B cell (primary cell): ENCODE data around the gene UGT1A5. TPM values are rescaled to one million over a fixed set of nuclear protein-coding genes. Genes with fewer than 3 reads are reported as not detected.

Experiments
- ATAC-seq: fragments of 200-7000 bp; cut with Tn5 transposase; one replicate; pipeline ENCODE4 v1.10.0; 2021; ENCODE audit warnings: low read depth, mild to moderate bottlenecking, moderate number of reproducible peaks, moderate library complexity
- CTCF ChIA-PET: fragments of 350-600 bp; sonication (Branson Sonifier 250); formaldehyde crosslinking; loops from one replicate; lab custom pipeline; 2021; ENCODE audit warnings: antibody characterized with exemption, inconsistent platforms; lab: Charles Lee
- POLR2A ChIA-PET: fragments of 350-600 bp; sonication (Branson Sonifier 250); formaldehyde crosslinking; loops from one replicate; lab custom pipeline; 2021; ENCODE audit warnings: antibody characterized with exemption; lab: Charles Lee
- DNase-seq: peaks from one replicate; pipeline ENCODE4 v3.0.0; 2013
- H2AFZ ChIP-seq: 2 replicates; pipeline ENCODE4 v1.6.1; 2012; ENCODE audit warnings: mild to moderate bottlenecking, low read depth, low read length; ENCODE audit not compliant: insufficient read depth, poor library complexity, severe bottlenecking
- H3K27ac ChIP-seq, 2 donors: 1 replicate in 1 of 2; 2 replicates in 1 of 2; pipeline ENCODE4 v1.5.1; 2012 to 2013; ENCODE audit warnings: low read length in 2 of 2, mild to moderate bottlenecking in 2 of 2, moderate library complexity in 1 of 2
- H3K27me3 ChIP-seq, 4 experiments: fragments of 200-600 bp in 1 of 4; sonication (generic) in 1 of 4; replicated peaks in 1 of 4; 1 replicate in 2 of 4; 2 replicates in 2 of 4; pipeline versions ENCODE4 v1.6.1 to v1.7.0; 2013 to 2016; ENCODE audit warnings: low read length in 3 of 4, mild to moderate bottlenecking in 2 of 4, mixed read lengths in 1 of 4, moderate library complexity in 1 of 4; ENCODE audit not compliant: insufficient read depth in 4 of 4, control insufficient read depth in 3 of 4; ENCODE audit errors: control extremely low read depth in 1 of 4
- H3K36me3 ChIP-seq, 2 experiments: replicated peaks in 1 of 2; 1 replicate in 1 of 2; 2 replicates in 1 of 2; pipeline versions ENCODE4 v1.6.1 to v1.7.1; 2013; ENCODE audit warnings: low read length in 1 of 2; ENCODE audit not compliant: insufficient read depth in 2 of 2, control insufficient read depth in 1 of 2; ENCODE audit errors: control extremely low read depth in 1 of 2, extremely low read depth in 1 of 2
- H3K4me1 ChIP-seq, 2 donors: fragments of 200-600 bp in 1 of 2; sonication (generic) in 1 of 2; 1 replicate in 1 of 2; 2 replicates in 1 of 2; pipeline versions ENCODE4 v1.5.1 to v1.6.1; 2013 to 2017; ENCODE audit warnings: low read length in 2 of 2; ENCODE audit not compliant: control insufficient read depth in 2 of 2, insufficient read depth in 2 of 2
- H3K4me2 ChIP-seq: replicated peaks from 2 replicates; pipeline ENCODE3; 2012; ENCODE audit warnings: mild to moderate bottlenecking, low read depth, low read length; ENCODE audit not compliant: poor library complexity, severe bottlenecking
- H3K4me3 ChIP-seq, 5 experiments: fragments of 200-600 bp in 1 of 5; sonication (generic) in 1 of 5; 1 replicate in 3 of 5; 2 replicates in 2 of 5; pipeline versions ENCODE4 v1.5.1 to v1.7.0; 2011 to 2016; ENCODE audit warnings: low read length in 4 of 5, mild to moderate bottlenecking in 4 of 5, low read depth in 2 of 5, control low read depth in 1 of 5, moderate library complexity in 1 of 5; ENCODE audit not compliant: insufficient read depth in 1 of 5; ENCODE audit errors: control extremely low read depth in 1 of 5, extremely low read depth in 1 of 5
- H3K79me2 ChIP-seq: fragments of 200-600 bp; sonication (generic); one replicate; pipeline ENCODE4 v1.6.0; 2016; ENCODE audit warnings: low read length; ENCODE audit not compliant: control insufficient read depth, insufficient read depth
- H3K9ac ChIP-seq: fragments of 200-600 bp; sonication (generic); 2 replicates; pipeline ENCODE4 v1.6.1; 2017; ENCODE audit warnings: mild to moderate bottlenecking, low read length, moderate library complexity
- H3K9me3 ChIP-seq, 3 donors: one replicate each; pipeline versions ENCODE4 v1.6.1 to v1.7.1; 2013; ENCODE audit warnings: low read length in 2 of 3; ENCODE audit not compliant: control insufficient read depth in 2 of 3, insufficient read depth in 1 of 3; ENCODE audit errors: control extremely low read depth in 1 of 3
- H4K20me1 ChIP-seq: 2 replicates; pipeline ENCODE4 v1.6.0; 2012; ENCODE audit warnings: mild to moderate bottlenecking, low read length; ENCODE audit not compliant: insufficient read depth, control insufficient read depth, poor library complexity, severe bottlenecking
- H3K27ac Mint-ChIP-seq: one replicate; pipeline ENCODE4 v1.8.0; 2021; ENCODE audit warnings: mixed read lengths
- H3K27me3 Mint-ChIP-seq: one replicate; pipeline ENCODE4 v1.8.0; 2021; ENCODE audit warnings: mixed read lengths
- H3K4me1 Mint-ChIP-seq: one replicate; pipeline ENCODE4 v1.8.0; 2021; ENCODE audit warnings: mixed read lengths
- H3K4me3 Mint-ChIP-seq: one replicate; pipeline ENCODE4 v1.8.0; 2021; ENCODE audit warnings: mixed read lengths
- H3K9me3 Mint-ChIP-seq: one replicate; pipeline ENCODE4 v1.8.0; 2022; ENCODE audit warnings: mixed read lengths; ENCODE audit not compliant: insufficient read depth
- CTCF ChIP-seq: fragments of 200-600 bp; IDR thresholded peaks from one replicate; pipeline ENCODE4 v1.8.0; 2022; ENCODE audit warnings: antibody characterized with exemption, mild to moderate bottlenecking
- EZH2 ChIP-seq: IDR thresholded peaks from 2 replicates; pipeline ENCODE4 v1.6.1; 2012; ENCODE audit warnings: borderline replicate concordance, low read depth, mild to moderate bottlenecking, moderate library complexity, low read length; ENCODE audit not compliant: insufficient read depth, poor library complexity, severe bottlenecking
- WGBS: methylation state at CpG from one replicate; pipeline ENCODE4 v1.1.5; 2013; ENCODE audit warnings: missing lambda C conversion rate; ENCODE audit not compliant: insufficient coverage; 5-methylcytosine and 5-hydroxymethylcytosine counted together
- intact Hi-C: fragments of 100-400 bp; cut with micrococcal nuclease; formaldehyde crosslinking; loops from one replicate; pipeline ENCODE4 v1.10.0; 2022
- polyA plus RNA-seq: library from polyadenylated mRNA; depleted of rRNA; stranded (reverse); fragments of >200 nt; gene quantifications from 2 replicates; pipeline ENCODE4 v1.2.3, GENCODE V29; 2012
- total RNA-seq, 2 donors: library from RNA; stranded (reverse); fragments of 120-200 nt in 1 of 2; gene quantifications; 1 replicate in 1 of 2; 2 replicates in 1 of 2; pipeline versions ENCODE4 v1.2.3 to v1.2.4, GENCODE V29; 2013 to 2022

UGT1A5 gene
- total and polyA plus RNA-seq, 2 donors (not counting 1 experiment from before 2014, with no cell fraction given), result not detected

- H2AFZ ChIP-seq, result no peak overlapping the region
- H3K79me2 ChIP-seq, result no peaks in the 10 kb centered on the region
- Mint-ChIP-seq H3K9me3 (peaks cover 2% of the 10 kb centered on the region), H3K4me3 (no peak overlapping the region), H3K27me3 (peaks cover 17% of the 10 kb centered on the region), H3K27ac (no peak overlapping the region), H3K4me1 (no peaks in the 10 kb centered on the region)
- H3K27me3 ChIP-seq, result peaks cover 0 to 6% (median 0%) of the 10 kb centered on the region in 4 experiments
- intact Hi-C loops, result no loop called here
- H3K4me2 ChIP-seq, result no peak overlapping the region
- no peaks in the 10 kb centered on the region for H3K4me1 ChIP-seq
- H3K9ac ChIP-seq, result no peak overlapping the region
- H3K9me3 ChIP-seq, result no peaks in the 10 kb centered on the region
- no peak overlapping the region for H3K27ac ChIP-seq
- H3K4me3 ChIP-seq, result no peak overlapping the region
- H4K20me1 ChIP-seq, result no peaks in the 10 kb centered on the region
- TF ChIP-seq CTCF, result no peak
- TF ChIP-seq EZH2, result no peak
- no peak for ATAC-seq
- H3K36me3 ChIP-seq, result no peaks in the 10 kb centered on the region
- CTCF ChIA-PET, result no interaction called here
- WGBS, result 85% methylated on average over 7 of the region's 7 CpGs
- no peak for DNase-seq
- POLR2A ChIA-PET, result no interaction called here
Measured at GRCh38 chr2:233800208-233800607, 87.5 kb downstream of the UGT1A5 start.

- 87% methylated on average over 4 of the region's 9 CpGs for WGBS
- H3K4me3 Mint-ChIP-seq, result no peak overlapping the region
Measured at GRCh38 chr2:233801357-233802131, 88.8 kb downstream of the UGT1A5 start.

More at GRCh38 chr2:233801357-233802131, 88.8 kb downstream of the UGT1A5 start:
- Histone ChIP-seq H3K4me1 (no peaks in the 10 kb centered on the region), H3K79me2 (no peaks in the 10 kb centered on the region), H4K20me1 (no peaks in the 10 kb centered on the region), H3K9ac (no peak overlapping the region), H3K4me3 (no peak overlapping the region), H3K27ac (no peak overlapping the region), H3K36me3 (no peaks in the 10 kb centered on the region), H2AFZ (no peak overlapping the region), H3K27me3 (peaks cover 0 to 6% (median 0%) of the 10 kb centered on the region in 4 experiments), H3K4me2 (no peak overlapping the region), H3K9me3 (no peaks in the 10 kb centered on the region)
- intact Hi-C loops, result no loop called here
- CTCF ChIA-PET, result no interaction called here
- no peak for ATAC-seq
- no peaks in the 10 kb centered on the region for H3K4me1 Mint-ChIP-seq
- TF ChIP-seq EZH2, result no peak
- POLR2A ChIA-PET, result no interaction called here
- DNase-seq, result no peak
- H3K9me3 Mint-ChIP-seq, result peaks cover under 1% of the 10 kb centered on the region
- no peak overlapping the region for H3K27ac Mint-ChIP-seq
- H3K27me3 Mint-ChIP-seq, result peaks cover 17% of the 10 kb centered on the region
